Measurements from ENCODE around the gene PDE4D. TPM values are rescaled to one million over a fixed set of nuclear protein-coding genes. Genes with fewer than 3 reads are reported as not detected.

The PDE4D gene
- total and polyA plus RNA-seq, 2 experiments from 2014 or later, result 4.3 to 9.7 TPM

DNA sequence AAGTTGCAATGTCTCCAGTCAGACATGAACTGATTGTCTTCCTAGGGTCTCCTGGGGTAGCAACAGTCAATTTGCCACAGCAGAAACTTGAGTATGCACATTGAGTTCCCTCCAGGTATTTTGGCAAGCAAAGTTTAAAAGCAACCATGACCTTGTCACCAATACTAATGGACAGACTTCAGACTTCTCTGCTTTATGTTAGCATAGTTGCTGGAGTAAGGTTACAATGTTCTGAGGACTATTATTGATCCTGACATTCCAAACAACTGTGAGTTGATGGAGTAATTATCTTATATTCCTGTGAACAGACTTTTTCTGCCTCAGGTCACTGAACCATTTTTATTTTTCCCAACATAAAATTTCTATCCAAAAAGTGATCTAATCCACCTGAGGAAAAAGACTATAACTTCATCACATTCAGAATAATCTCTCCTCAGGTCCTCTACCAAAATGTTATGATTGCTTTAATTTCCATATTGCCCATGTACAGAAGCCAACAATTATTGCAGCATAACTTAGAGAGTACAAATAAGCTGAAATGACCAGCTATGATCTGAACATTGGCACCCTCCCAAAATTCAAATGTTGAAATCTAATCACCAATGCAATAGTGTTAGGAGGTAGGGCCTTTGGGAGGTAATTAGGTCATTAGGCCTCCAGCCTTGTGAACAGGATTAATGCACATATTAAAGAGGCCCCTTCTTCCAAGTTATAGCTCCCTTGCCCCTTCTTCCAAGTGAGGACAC lies 228.3 kb downstream of the PDE4D start:
- Histone ChIP-seq H3K9me3 (ENCODE audit: low read depth) (no peaks in the 10 kb centered on the region), H3F3A (ENCODE audit: insufficient read depth) (no peaks in the 10 kb centered on the region), H3K79me2 (ENCODE audit: insufficient read depth) (no peaks in the 10 kb centered on the region), H3K4me3 (no peak overlapping the region), H3K4me1 (ENCODE audit: insufficient read depth) (no peaks in the 10 kb centered on the region; the same call in 1 of the 2 replicates), H3K9me2 (ENCODE audit: insufficient read depth) (no peaks in the 10 kb centered on the region), H4K20me1 (ENCODE audit: insufficient read depth) (no peaks in the 10 kb centered on the region), H3K27me3 (replicated peaks; ENCODE audit: insufficient read depth) (no peaks in the 10 kb centered on the region), H3K9ac (no peak overlapping the region), H3K36me3 (ENCODE audit: low read depth) (no peaks in the 10 kb centered on the region), H2AFZ (no peak overlapping the region), H3K4me2 (ENCODE audit: unreplicated experiment) (no peak overlapping the region), H3K27ac (no peak overlapping the region)
- no peak for TF ChIP-seq EZH2phosphoT487 (IDR thresholded peaks at IDR 0.05; ENCODE audit: insufficient read depth, low read depth)
- TF ChIP-seq EZH2 (IDR thresholded peaks at IDR 0.05; ENCODE audit: insufficient read depth, poor library complexity, severe bottlenecking), result no peak
- DNase-seq, result no peak
- in situ Hi-C loops (cut with MboI), result loop anchor here (10.0 kb wide), 1 partner anchor 170 kb away; no protein-coding TSS in a partner anchor

DNA sequence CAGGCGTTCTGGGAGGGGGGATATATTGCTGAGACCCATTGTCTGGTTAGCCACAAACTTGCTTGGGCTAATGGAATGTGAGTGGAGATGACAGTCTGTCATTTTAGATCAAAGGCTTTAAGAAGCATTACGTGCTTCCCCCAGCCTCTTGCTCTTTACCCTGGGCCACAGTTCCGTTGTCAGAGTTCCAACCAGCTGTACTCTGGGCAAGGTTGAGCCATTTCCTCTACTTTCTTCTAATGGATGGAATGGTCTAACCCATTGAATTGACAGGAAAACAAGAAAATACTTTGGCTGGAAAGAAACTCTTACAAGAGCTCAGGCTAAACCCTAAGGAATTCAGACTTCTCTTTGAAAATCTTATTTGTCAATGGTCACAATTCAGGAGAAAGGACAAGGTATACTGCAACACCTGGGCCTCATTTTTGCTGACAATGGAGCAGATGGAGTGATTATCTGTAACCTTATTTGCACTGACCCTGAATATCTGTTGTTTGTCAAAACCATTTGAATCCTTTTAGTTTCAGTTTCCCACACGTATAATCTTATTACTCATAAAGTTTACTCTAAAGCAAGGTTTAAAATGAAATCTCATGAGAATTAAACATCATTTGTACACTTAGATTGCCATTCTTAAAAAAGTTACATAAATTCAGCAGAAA lies 231.4 kb downstream of the PDE4D start:
- H4K20me1 ChIP-seq (ENCODE audit: insufficient read depth), result no peaks in the 10 kb centered on the region
- H3K4me1 ChIP-seq (ENCODE audit: insufficient read depth), result no peaks in the 10 kb centered on the region; the same call in 1 of the 2 replicates
- H2AFZ ChIP-seq, result peak overlapping the region; percentile 39; the same call in 1 of the 2 replicates
- whole genome bisulfite sequencing, 2 experiments (ENCODE audit: low coverage in 1 of 2, low lambda C conversion rate in 2 of 2, missing lambda C conversion rate in 2 of 2), result 70 to 72% methylated on average over 4 of the region's 4 CpGs
- H3K9me3 ChIP-seq (ENCODE audit: low read depth), result no peaks in the 10 kb centered on the region
- TF ChIP-seq EZH2 (IDR thresholded peaks at IDR 0.05; ENCODE audit: insufficient read depth, poor library complexity, severe bottlenecking), result no peak
- H3K27ac ChIP-seq, result no peak overlapping the region
- DNase-seq, result no peak
- no peak overlapping the region for H3K4me3 ChIP-seq
- no peaks in the 10 kb centered on the region for H3K27me3 ChIP-seq (replicated peaks; ENCODE audit: insufficient read depth)
- H3K9me2 ChIP-seq (ENCODE audit: insufficient read depth), result no peaks in the 10 kb centered on the region
- no peak overlapping the region for H3K9ac ChIP-seq
- in situ Hi-C loops (cut with MboI), result loop anchor here (10.0 kb wide), 1 partner anchor 167 kb away; no protein-coding TSS in a partner anchor
- H3K4me2 ChIP-seq (ENCODE audit: unreplicated experiment), result no peak overlapping the region
- H3F3A ChIP-seq (ENCODE audit: insufficient read depth), result no peaks in the 10 kb centered on the region
- H3K79me2 ChIP-seq (ENCODE audit: insufficient read depth), result no peaks in the 10 kb centered on the region
- no peaks in the 10 kb centered on the region for H3K36me3 ChIP-seq (ENCODE audit: low read depth)

DNA sequence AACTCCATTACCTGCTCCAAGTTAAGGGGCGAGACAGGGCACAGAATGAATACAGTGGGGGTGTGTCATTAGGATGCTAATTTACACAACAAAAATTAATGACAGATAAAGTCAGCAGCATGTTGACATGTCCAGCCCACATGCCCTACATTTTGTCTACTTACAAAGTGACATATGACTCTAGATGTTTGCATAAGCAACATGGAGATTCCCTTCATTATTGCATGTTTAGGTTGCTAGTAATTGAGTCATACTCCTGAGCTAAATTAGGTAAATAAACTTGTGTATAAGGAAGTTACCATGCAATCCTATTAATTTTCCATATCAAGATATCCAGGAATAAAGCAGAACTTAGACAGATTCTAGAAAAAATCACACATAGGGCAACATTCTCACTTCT lies 232.2 kb downstream of the PDE4D start:
- Histone ChIP-seq H3K9me2 (ENCODE audit: insufficient read depth) (no peaks in the 10 kb centered on the region), H3K27me3 (replicated peaks; ENCODE audit: insufficient read depth) (no peaks in the 10 kb centered on the region), H3K4me3 (no peak overlapping the region), H3K4me1 (ENCODE audit: insufficient read depth) (no peaks in the 10 kb centered on the region; the same call in 1 of the 2 replicates), H3K9me3 (ENCODE audit: low read depth) (no peaks in the 10 kb centered on the region), H2AFZ (no peak overlapping the region), H3K79me2 (ENCODE audit: insufficient read depth) (no peaks in the 10 kb centered on the region), H3K9ac (no peak overlapping the region), H3K36me3 (ENCODE audit: low read depth) (no peaks in the 10 kb centered on the region), H3K4me2 (ENCODE audit: unreplicated experiment) (no peak overlapping the region), H3F3A (ENCODE audit: insufficient read depth) (no peaks in the 10 kb centered on the region), H3K27ac (no peak overlapping the region), H4K20me1 (ENCODE audit: insufficient read depth) (no peaks in the 10 kb centered on the region)
- TF ChIP-seq EZH2 (IDR thresholded peaks at IDR 0.05; ENCODE audit: insufficient read depth, poor library complexity, severe bottlenecking) (no peak), EZH2phosphoT487 (IDR thresholded peaks at IDR 0.05; ENCODE audit: insufficient read depth, low read depth) (no peak)
- 95 to 96% methylated on average over 1 of the region's 1 CpG for WGBS, 2 experiments (ENCODE audit: low coverage in 1 of 2, low lambda C conversion rate in 2 of 2, missing lambda C conversion rate in 2 of 2)
- no peak for DNase-seq
- in situ Hi-C loops (cut with MboI), result loop anchor here (10.0 kb wide), 1 partner anchor 167 kb away; no protein-coding TSS in a partner anchor

DNA sequence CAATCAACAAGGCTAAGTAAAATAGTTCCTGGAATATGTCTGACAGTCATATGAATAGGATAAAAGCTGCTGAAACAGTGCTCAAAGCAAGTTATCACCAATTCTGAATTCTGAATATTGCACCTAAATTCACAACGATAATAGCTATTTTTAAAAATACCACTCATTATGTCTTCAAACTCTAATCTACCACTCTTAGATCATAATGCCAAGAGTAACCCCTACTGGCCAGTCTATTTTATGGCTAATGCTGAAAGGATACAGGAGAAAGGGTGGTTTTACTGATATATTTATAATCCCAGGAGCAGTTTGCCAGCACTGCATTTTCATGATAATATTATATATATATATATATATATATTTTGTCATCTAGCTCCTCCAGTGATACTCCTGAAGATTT lies 232.8 kb downstream of the PDE4D start:
- WGBS, 2 experiments (ENCODE audit: low coverage in 1 of 2, low lambda C conversion rate in 2 of 2, missing lambda C conversion rate in 2 of 2), result 4 to 8% methylated on average over 1 of the region's 1 CpG
- Histone ChIP-seq H3K36me3 (ENCODE audit: low read depth) (no peaks in the 10 kb centered on the region), H4K20me1 (ENCODE audit: insufficient read depth) (no peaks in the 10 kb centered on the region), H3K4me2 (ENCODE audit: unreplicated experiment) (no peak overlapping the region), H3F3A (ENCODE audit: insufficient read depth) (no peaks in the 10 kb centered on the region), H3K4me1 (ENCODE audit: insufficient read depth) (no peaks in the 10 kb centered on the region; the same call in 1 of the 2 replicates), H3K9me3 (ENCODE audit: low read depth) (no peaks in the 10 kb centered on the region), H3K4me3 (no peak overlapping the region), H3K27ac (no peak overlapping the region), H3K9ac (no peak overlapping the region), H2AFZ (no peak overlapping the region), H3K9me2 (ENCODE audit: insufficient read depth) (no peaks in the 10 kb centered on the region), H3K79me2 (ENCODE audit: insufficient read depth) (no peaks in the 10 kb centered on the region), H3K27me3 (replicated peaks; ENCODE audit: insufficient read depth) (no peaks in the 10 kb centered on the region)
- peak; percentile 57 for DNase-seq
- TF ChIP-seq EZH2 (IDR thresholded peaks at IDR 0.05; ENCODE audit: insufficient read depth, poor library complexity, severe bottlenecking), result no peak
- TF ChIP-seq EZH2phosphoT487 (IDR thresholded peaks at IDR 0.05; ENCODE audit: insufficient read depth, low read depth), result no peak
- in situ Hi-C loops (cut with MboI), result loop anchor here (10.0 kb wide), 1 partner anchor 166 kb away; no protein-coding TSS in a partner anchor

All from GM23248 (cell line).